Measurements from ENCODE around the gene PITPNM2.

DNA sequence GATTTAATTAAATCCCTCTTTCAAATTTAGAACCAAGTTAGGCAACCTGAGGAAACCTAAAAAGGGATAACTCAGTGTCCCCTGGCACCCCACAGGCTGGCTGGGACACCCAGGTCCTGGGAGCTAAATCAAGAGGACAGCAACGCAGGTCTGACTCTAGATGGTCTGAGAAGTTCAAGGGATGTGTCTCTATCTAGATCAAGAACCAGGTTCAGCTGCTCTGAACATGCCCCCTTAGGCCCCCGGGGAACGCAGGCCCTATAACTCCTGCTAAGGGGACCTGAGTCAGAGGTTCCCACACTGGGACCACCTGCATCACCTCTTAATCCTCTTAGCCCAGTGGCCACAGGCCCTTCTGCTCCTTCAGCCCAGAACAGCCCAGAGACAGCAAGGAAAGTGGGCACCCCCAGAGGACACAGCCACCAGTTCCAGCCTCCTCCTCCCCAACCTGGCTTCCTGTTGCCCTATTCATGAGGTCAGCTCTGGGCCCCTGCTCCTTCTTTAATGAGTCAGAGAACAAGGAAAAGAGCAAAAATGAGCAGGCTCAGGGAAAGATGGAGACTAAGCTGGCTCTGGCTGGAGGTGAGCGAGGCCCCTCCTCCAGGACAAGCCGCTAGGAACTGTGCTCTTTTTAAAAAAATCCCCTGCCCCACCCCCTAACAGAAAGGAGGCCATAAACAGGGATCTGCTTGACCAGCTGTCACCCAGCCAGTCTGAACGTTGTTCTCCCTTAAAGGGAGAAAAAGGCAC is 10.8 kb downstream of the PITPNM2 start:
- TF ChIP-seq POLR2AphosphoS5 (IDR thresholded peaks at IDR 0.05; ENCODE audit: borderline replicate concordance, low read depth, low read length), result no peak
- no peak for TF ChIP-seq EZH2 (IDR thresholded peaks at IDR 0.05)
- no peak for TF ChIP-seq FOXP2 (optimal IDR thresholded peaks at IDR 0.05; ENCODE audit: control extremely low read depth, extremely low read length, insufficient read depth)

All from SK-N-MC (cell line).